Measurements from ENCODE around the gene RPL5. TPM values are rescaled to one million over a fixed set of nuclear protein-coding genes. Genes with fewer than 3 reads are reported as not detected.

RPL5 gene
- total RNA-seq, 1 experiment from 2014 or later, result 1,286 TPM

DNA sequence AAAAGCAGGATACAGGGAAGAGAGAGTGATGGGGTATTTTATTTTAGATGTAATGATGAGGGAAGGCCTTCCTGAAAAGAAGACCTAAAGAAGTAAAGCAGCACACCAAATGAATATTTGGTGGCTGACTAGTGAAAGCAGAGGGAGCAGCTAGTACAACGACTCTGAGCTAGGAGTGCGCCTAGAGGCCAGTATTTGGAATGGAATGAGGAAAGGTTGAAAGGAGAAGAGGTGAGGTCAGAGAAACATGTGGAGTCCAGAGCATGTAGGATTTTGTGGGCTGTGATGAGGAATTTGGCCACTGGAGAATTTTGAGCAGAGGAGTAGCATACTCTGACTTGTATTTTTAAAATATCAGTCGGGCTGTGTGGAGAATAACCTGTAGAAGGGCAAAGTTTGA is 11.8 kb upstream of the RPL5 start:
- DNase-seq (ENCODE audit: low spot score), result no peak

DNA sequence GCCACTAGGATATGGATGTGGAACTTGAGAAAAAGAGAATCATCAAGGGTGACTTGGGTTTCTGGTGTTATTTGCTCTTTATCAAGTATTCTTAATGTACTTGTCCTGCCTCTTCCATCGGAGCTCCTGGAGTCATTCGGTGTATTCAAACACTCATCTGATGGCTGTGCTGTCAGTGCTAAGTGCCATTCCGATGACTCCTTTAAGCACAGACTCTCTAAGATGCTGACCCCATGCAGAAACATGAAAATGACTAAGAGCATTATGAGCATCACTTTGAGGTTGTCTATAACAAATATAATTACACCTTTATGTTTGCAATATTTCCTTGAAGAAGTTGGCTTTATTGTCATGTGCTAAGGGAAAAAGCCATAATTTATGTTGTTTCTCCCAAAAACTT is 11.3 kb upstream of the RPL5 start:
- DNase-seq (ENCODE audit: low spot score), result no peak

DNA sequence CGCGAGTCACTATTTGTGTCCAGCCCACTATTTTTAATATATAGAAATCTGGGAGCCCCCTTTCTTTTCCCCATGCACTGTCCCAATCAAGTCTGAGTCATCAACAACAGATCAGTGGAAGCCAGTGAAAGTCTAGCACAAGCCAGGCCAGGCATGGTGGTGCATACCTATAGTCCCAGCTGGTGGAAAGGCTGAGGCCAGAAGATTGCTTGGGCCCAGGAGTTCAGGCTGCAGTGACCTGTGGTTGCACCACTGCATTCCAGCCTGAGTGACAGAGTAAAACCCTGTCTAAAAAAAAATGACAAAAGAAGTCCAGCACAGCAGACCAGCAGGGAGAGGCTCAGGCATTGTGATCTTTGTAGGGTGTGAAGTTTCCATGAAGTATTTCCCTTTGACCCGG is 9.0 kb upstream of the RPL5 start:
- DNase-seq (ENCODE audit: low spot score), result peak; percentile 8

DNA sequence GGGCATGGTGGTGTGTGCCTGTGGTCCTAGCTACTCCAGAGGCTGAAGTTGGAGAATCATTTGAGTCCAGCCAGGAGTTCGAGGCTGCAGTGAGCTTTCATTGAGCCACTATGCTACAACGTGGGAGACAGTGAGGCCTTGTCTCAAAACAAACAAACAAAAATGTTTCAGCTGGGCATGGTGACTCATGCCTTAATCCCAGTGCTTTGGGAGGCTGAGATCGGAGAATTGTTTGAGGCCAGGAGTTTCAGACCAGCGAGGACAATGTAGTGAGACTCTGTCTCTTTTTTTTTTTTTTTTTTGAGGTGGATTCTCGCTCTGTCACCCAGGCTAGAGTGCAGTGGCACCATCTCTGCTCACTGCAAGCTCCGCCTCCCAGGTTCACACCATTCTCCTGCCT is 5.0 kb upstream of the RPL5 start:
- DNase-seq (ENCODE audit: low spot score), result peak; percentile 43

DNA sequence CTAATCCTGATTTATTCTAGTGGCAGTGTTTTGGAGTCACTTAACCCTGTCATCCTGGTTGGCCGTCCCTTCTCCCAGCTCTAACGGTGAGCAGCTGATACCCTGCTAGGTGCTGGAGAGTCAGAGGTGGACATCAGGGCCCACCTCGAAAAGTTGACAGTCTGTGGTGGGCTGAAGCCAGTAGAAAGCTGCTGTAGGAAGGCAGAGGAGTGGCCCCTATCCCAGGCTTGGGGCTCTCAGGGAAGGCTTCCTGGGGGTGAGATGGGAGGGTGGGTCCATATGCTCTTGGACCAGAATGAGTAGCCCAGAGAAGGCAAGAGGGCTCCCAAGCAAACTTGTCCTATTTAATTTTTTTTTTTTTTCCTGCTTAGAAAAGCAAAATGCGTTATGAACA is 475 bp upstream of the RPL5 start:
- no peak for DNase-seq (ENCODE audit: low spot score)

DNA sequence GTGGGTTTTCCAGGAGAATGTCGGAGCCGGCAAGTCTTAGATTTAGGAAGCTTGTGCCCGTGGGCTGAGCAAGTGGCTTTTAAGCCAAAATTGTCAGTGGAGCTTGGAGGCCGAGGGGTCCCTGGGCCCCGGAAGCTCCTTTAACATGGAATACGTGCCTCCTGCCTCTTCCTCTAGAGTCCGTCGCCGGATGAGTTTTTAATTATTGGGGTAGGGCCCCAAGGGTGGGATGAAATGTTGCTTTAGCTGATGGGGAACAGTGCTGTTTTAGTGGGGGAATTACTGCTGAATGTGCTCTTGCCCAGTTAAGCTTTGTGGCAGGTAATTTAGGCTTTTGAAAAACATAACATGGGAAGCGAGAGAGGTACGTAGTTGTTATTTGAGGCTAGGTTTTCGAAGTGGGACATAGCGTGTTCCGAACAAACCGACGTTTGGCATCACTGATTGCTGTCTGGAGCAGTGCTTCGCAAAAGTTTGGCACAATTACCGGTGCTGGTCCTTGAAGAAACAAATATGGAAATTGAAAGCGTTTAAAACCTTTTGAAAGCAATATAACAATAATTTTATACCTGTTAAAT is 786 bp downstream of the RPL5 start:
- DNase-seq (ENCODE audit: low spot score), result no peak

DNA sequence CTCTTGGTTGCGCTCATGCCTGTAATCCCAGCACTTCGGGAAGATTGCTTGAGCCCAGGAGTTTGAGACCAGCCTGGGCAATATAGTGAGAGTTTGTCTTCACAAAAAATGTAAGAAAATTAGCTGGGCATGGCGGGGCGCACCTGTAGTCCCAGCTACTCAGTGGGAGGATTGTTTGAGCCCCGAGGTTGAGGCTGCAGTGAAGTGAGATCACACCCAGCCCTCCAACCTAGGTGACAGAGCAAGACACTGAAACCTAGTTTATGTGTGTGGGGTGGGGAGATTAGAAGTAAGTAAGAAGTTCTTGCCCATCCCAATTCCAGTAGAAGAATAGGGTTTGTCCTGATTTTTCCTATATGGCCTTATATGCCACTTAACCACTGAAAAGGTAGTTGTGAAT is 2.0 kb downstream of the RPL5 start:
- DNase-seq (ENCODE audit: low spot score), result no peak

DNA sequence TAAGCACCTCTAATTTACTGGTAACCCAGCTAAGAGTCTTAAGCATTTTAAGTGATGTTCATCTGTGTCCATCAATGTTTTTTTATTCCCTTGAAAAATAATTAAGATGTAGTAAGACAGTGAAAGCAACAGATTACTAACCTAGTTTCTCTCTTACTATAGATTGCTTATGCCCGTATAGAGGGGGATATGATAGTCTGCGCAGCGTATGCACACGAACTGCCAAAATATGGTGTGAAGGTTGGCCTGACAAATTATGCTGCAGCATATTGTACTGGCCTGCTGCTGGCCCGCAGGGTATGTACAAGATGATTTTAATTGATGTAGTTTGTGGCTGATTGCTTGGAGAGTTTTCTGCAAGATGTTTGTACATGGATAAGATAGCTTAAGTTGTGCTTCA is 2.8 kb downstream of the RPL5 start:
- no peak for DNase-seq (ENCODE audit: low spot score)

DNA sequence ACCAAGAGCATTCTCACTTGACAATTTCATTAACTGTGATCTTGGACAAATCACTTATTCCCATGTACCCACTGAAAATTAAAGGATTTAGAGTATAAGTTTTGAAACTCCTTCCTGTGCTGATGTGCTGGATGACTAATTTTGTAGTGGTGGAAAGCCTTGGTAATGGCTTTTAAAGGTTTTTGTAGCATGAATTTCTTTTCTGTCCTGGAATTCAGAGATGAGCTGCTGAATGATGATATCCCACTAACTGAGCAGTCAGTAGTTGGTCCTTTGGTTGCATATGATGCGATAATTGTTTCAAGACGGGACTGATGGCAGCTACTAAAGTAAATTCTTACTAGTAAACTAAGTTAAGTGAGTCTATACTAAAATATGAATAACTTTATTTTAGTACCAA is 5.2 kb downstream of the RPL5 start:
- DNase-seq (ENCODE audit: low spot score), result no peak

DNA sequence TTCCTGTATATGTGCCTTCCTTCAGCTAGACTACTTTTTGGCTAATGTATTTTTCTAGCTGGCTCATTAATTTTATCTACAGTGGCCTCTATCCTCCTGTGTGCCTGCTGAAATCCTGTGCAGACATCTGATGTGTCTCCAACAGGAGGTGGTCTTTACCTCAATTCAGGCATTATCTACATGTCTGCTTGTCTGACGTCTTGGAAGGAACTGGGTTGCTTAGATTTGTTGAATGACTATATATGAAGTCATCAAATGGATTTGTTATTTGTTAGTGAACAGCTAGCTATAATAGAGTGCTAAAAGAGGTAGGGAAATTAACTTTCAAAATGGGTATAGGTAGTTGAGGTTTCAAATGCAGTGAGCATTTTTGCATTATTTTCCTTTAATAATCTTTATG is 6.7 kb downstream of the RPL5 start:
- DNase-seq (ENCODE audit: low spot score), result no peak

DNA sequence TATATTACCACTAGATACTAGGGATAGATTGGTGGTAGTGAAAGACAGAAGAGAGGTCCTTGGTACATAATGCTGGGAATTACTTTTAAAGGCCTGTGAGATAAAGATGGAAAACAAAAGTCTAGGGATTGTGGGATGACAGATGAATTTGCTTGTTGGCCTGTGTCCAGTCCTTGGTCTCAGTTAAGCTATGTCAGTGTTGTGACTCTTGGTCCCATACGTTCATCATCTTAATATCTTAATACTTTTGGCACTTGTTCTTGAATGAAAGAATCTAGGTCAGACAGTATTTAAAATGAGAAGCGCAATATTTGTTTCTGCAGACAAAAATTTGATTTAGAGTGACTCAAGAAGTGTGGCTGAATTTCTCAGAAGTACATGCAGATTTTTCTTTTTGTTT is 7.6 kb downstream of the RPL5 start:
- DNase-seq (ENCODE audit: low spot score), result no peak

DNA sequence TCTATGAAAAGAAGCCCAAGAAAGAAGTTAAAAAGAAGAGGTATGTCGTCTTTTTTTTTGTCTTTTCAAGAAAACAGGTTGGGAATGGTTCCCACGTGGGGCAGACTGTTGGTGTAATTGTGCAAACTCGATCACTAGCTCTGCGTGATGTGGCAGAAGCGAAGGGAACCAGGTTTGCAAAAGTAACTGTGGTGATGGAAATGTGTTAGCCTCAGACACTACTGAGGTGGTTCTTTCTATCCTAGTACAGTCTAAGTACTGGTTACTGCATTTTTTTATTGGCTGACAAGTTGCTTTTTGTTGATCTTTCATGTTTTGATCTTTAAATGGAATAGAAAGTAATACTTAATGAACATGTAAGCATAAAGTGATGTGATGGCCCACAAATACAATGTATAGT is 8.8 kb downstream of the RPL5 start:
- DNase-seq (ENCODE audit: low spot score), result no peak

DNA sequence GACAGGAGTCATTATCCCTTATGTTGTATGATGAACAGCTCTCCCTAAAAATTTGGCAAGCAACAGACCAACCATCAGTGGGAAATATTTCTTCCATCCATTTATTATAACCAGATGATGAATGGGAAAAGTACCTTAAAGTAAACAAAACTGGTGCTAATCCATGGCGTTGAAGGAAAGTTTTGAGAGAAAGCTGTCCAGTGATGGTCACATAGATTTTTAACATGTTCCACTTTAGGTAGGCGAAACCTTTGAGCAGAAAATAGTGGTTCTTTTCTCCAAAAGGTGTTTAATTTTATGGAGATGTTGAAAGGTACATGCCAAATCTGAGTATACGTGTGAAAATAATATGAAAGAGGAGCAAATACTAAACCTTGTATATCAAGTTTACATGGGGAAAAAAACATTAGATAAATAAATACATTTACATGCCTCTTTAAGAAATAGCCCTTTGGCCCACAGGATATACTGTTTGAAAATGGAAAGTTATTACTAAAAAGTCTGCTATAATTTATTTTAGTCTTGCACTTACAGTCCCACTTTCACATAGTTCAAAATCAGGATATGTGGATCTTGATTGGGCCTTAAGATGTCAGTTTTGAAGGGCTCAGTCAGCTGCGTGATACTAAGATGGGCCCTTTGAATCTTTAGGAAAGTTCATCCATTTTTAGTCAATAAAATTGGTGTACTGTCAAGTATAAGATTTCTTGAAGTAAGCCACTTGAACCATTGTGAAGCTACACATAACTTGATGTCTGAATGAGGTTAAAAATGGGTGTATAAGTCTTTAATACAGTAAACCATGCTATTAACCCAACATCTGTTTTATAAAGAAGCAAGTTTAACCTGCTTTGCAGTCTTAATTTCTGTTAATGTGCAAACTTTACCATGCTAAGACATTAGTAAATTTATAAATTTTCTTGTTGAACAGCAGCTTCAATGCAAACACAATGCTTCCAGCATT is 10.5 kb downstream of the RPL5 start:
- no peak for DNase-seq (ENCODE audit: low spot score)

DNA sequence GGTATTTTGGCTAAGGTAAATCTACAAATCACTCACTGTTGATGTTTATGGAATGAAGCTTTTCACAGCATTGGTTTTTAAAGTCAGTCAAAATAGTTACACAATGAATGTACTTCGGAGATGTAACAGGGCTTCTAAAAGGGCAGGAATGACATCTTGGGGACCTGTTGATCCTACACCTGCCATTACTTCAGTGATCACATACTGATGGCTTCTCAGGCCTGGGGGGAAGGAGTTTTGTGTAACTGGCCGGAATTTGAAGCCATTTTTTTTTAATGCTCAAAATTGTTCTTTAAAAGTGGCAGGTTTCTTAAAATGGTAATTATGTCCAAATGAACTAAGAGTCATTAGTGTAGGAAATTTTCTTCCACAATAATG is 11.2 kb downstream of the RPL5 start:
- DNase-seq (ENCODE audit: low spot score), result no peak

DNA sequence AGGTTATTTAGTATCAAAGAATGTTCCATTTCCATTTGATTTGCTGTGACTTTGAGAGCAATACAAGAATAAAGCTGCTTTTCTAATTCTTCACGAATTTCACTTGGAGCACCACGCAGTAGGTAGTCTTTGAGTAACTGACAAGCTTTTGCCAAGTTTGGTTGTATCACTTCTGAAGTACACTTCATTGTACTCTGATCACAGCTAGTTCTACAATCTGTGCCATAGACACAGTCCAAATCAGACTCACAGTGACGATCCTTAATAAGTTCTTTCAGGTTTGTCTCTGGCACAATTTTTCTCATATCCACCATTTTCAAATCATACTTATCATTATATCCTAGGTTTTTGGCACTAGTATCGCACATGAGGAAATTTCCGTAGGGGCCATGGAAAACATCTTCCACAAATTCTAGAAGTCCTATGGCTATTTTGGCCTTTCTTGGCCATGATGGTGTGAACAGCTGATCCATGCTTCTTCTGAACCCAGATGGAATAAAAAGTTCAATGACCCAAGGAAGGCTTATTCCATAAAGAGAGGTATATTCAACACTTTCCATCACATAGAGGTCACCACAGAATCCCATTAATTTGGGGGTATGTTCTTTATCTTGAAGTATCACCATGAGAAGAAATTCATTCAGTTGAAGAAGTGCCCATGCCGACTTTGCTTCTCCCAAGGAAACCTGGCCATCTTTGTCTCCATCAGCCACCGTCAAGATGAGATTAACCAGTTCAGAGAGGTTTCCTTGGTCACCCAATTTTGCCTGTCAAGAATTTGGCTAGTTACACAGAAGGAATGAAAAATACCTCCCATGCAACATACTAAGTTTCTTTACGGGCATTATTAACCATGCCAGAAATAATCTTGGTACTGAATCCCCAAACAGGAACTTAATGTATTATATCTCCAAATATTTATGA is 11.9 kb downstream of the RPL5 start:
- no peak for DNase-seq (ENCODE audit: low spot score)

DNA sequence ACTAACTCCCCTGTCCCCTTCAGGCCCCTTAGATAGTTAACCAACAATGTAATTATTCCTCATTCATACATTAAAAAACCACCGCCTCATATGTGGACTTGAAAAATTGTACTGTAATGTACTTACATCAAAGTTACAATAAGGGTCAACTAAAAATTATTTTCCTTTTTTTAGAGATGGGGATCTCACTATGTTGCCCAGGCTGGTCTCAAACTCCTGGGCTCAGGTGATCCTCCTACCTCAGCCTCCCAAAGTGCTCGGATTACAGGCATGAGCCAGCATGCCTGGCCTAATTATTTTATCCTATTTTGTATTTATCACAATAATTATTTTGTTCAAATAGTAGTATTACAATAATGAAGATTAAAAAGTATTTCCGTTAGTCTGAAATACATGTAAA is 12.6 kb downstream of the RPL5 start:
- DNase-seq (ENCODE audit: low spot score), result no peak

DNA sequence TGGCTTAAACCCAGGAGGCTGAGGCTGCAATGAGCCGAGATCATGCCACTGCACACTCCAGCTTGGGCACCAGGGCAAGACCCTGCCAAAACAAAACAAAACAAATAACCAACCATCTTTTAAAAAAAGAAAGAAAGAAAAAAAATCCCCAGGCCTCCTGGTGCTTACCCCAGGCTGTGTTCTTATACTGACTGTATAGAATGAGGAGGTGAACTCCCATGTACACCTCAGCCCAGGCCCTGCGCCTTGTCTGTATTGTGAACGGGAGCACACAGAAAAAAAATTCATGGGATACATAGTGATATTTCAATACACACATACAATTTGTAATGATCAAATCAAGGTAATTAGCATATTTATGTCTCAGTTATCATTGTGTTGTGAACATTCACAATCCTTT is 14.1 kb downstream of the RPL5 start:
- DNase-seq (ENCODE audit: low spot score), result no peak

DNA sequence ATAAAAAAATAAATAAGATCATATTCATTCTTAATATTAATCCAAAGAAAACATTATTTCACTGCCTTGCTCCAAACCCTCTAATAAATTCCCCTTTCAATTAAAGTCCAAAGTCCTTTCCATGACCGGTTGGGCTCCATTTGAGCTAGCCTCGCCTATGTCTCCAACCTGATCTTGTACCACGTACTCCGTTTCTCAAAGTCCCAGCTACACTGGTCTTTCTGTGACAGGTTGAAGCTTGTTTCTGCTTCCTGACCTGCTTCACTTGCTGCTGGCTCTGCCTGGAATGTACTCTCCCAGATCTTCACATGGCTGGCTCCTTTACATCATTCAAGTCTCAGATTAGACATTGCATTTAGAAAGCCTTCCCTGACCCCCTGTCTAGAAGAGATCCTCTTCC is 16.4 kb downstream of the RPL5 start:
- no peak for DNase-seq (ENCODE audit: low spot score)

DNA sequence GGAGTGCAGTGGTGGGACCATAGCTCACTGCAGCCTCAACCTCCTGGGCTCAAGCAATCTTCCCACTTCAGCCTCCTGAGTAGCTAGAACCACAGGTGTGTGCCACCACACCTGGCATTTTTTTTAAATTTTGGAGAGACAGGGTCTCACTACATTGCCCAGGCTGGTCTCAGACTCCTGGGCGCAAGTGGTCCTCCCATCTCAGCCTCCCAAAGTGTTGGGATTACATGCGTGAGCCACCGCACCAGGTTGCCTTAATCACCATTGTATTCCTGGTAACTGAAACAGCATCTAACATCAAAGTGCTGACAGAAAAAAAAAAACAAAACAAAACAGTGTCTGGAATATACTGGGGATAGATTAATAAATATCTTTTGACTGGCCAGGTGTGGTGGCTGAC is 18.2 kb downstream of the RPL5 start:
- DNase-seq (ENCODE audit: low spot score), result no peak

DNA sequence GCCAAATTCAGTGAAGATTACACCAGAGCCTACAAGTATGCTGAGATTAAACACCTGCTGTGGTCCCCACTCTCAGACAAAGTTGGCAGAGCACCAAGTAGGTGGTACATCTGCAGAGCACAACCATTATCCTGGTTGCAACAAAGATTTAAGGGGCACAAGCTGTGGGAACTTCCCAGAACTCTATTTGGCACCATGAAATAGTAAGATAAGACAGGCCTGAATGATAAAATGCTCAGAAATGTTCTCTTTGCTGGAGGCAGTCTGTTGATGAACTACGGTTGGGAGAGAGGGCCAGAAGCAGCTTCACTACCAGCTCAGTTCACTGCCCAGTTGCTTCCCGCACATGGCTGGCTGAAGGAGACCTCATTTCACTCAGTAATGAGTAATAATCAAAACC is 19.9 kb downstream of the RPL5 start:
- no peak for DNase-seq (ENCODE audit: low spot score)

DNA sequence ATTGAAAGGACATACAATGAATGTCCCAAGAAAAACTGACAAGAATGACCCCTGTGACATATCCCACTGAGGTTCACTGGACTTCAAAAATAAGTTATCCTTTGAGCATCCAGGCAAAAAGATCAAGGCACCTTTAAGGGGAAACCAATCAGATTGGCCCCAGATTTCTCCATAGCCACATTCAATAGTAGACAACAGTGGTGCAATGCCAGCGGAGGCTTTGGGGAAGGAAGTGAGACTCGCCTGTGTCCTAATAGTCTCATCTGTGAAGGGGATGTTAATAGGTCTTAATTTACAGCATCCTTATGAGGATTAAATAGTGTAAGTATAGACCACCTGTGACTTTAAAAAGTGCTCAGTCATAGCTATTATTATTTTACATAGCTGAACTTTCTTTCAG is 21.5 kb downstream of the RPL5 start:
- no peak for DNase-seq (ENCODE audit: low spot score)

DNA sequence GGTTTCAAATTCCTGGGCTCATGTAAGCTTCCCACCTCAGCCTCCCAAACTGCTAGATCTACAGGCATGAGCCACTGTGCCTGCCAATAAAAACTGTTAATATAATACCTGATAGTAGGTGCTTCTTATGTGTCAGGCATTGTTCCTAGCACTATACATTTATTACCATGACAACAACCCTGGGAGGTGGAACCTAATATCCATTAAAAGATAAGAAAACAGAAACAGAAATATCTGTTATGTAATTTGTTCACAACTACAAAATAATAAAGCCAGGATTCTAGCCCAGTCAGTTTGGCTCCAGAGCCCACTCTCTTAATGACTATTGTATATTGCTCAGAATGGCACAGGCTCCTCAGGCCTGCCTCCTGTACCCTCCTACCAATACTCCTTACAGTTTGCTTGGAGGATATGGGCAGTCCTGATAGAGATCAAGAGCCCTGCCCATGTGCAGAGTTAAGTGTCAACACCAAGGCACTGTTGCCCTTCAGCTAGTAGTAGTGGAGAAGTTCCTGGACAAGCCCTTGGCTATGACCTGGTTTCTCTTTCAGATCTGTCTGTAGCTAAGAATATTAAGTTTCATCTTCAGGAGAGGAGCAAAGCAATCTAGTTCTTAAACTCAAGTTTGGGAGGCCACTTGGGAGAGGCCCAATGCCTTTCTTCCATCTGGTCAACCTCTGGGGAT is 22.4 kb downstream of the RPL5 start:
- DNase-seq (ENCODE audit: low spot score), result no peak
